ENCODE data around the gene TOP2A.
"Not testable (repeated sequence)": the region's sequence is repeated elsewhere in the genome, so short reads cannot be mapped to it uniquely, and the experiment has no call there.

Gene TOP2A

DNA sequence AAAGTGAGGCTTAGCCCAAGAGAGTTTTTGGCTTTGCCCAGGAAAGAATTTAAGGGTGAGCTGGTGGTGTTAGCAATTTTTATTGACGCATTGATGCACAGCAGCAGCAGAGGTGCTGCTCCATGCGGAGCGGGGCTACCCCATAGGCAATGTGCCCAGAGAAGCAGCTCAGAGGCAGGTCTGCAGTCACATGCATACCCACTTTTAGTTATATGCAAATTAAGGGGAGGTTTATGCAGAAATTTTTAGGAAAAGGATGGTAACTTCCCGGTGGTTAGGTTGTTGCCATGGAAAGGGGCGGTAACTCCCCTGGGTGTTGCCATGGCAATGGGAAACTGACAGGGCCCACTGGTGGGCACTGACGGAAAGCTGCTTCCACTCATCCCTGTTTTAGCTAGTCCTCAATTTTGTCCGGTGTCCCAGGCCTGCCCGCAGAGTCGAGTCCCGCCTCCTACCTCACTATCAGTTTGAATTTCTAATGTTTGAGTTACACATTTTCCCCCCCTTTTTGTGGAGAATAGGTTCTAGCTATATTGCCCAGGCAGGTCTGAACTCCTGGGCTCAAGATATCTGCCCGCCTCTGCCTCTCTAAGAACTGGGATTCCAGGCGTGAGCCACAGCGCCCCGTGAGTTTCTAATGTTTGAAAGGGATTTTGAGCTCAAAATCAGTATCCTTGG, 42.7 kb downstream of the TOP2A start:
- no peak for DNase-seq

DNA sequence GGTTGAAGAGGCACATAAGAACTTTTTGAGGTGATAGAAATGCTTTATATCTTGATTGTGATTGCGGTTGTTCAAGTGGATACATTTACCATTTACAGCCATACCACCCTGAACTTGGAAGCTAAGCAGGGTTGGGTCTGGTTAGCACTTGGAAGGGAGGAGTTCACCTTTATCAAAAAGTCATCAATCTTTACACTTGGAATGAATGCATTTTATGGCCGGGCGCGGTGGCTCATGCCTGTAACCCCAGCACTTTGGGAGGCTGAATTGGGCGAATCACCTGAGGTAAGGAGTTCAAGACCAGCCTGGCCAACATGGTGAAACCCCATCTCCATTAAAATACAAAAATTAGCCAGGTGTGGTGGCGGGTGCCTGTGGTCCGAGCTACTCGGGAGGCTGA, 43.7 kb downstream of the TOP2A start:
- DNase-seq: no peak

DNA sequence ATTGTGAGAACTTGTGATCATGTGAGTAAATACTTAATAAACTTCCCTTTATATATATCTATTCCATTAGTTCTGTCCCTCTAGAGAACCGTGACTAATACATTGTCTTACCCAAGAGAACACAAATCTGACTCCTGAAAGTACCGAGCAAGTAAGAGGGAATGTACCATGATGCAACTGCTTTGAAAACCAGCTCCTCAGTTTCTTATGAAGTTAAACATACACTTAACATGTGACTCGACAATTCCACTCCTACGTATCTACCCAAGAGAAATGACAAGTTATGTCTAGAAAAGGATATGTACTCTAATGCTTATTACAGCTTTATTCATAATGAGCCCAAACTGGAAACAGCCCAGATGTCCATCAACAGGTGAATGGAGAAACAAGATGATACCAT, 44.4 kb downstream of the TOP2A start:
- no peak for DNase-seq

DNA sequence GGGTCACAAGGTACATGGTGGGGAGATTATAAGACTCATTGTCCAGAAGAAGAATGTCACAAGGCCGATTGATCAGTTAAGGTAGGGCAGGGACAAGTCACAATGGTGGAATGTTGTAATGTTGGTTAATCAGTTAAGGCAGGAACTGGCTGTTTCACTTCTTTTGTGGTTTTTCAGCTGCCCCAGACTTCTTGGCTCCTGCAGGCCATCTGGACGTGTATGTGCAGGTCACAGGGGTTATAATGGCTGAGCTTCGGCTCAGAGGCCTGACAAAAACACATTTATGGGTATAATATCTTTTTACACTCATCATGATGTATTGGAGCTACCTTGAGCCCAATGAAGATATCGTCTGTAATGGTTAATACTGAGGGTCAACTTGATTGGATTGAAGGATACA, 45.1 kb downstream of the TOP2A start:
- not testable (repeated sequence) for DNase-seq

DNA sequence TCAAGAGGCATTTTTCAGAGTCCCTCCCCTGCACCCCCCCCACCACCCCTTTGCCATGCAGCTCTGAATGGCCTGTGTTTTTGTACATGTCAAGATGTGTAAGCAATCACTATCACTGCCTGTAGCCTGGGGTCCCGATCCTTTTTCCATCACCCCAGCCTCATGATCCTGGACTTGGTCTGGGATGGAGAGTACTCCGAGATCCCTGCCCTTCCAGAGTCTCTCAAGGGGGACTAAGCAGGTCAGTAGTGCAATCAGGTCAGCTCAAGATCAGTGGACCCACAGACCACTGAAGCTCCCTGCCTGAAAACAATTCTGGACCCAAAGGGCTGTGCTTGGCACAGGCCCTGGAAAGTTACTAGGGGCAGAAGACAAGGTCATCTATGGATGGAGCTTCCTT, 45.7 kb downstream of the TOP2A start:
- no peak for DNase-seq

DNA sequence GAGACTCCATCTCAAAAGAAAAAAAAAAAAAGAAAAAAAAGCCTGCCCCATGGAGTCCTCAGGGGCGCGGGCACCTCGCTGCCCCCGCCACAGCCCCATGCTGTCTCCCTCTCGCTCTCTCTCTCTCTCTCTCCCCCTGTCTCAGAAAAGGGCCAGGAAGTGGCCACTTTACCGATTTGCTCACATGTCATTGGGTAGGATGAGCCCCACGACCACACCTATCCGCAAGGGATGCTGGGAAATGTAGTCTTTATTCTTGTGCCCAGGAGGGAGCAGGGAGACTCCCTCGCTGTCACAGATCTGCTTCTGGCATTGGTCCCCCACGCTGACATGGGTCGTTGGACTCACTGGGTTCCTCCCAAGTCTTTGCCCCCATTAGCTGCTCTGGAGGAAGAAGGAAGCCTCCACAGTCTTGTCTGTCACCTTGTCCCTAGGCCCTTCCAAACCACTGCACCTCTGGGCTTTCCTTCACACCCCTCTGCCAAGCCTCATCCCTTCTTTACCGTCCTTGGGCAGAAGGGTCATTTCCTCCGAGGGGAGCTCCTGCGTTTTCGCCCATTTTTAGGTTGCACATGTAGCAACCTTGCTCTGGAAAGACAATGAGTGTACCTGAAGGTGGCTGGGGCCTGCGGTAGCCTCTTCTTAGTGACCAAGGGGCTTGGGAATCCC, 46.3 kb downstream of the TOP2A start:
- no peak for DNase-seq

DNA sequence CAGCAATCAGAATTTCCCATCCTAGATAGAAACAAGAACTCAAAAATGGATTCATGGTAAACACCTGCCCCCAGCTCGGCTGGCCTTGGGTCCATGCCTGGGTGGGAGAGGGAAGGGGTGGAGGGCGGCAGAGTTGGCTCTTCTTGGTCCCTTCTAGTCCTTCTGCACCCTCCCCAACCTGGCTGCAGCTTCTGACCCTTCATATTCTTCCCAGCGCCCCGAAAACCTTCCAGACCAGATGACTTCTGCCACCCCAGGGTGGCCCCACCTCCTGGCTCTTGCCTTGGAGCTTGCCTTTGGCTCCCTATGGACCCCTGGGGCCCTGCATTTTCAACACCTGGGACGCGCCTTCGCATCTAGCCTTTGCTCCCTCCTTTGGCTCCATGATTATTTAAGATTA, 47.8 kb downstream of the TOP2A start:
- DNase-seq: no peak

DNA sequence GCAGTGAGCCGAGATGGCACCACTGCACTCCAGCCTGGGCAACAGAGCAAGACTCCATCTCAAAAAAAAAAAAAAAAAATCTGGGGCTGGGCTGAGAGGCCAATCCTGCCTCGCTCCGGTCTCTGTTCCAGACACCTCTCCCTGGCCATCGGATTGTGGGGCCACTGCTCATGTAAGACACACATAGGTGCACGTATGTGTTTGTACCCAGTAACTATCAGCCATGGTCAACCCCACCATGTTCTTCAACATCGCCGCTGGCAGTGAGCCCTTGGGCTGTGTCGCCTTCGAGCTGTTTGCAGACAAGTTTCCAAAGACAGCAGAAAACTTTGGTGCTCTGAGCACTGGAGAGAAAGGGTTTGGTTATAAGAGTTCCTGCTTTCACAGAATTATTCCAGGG, 50.0 kb downstream of the TOP2A start:
- not testable (repeated sequence) for DNase-seq

DNA sequence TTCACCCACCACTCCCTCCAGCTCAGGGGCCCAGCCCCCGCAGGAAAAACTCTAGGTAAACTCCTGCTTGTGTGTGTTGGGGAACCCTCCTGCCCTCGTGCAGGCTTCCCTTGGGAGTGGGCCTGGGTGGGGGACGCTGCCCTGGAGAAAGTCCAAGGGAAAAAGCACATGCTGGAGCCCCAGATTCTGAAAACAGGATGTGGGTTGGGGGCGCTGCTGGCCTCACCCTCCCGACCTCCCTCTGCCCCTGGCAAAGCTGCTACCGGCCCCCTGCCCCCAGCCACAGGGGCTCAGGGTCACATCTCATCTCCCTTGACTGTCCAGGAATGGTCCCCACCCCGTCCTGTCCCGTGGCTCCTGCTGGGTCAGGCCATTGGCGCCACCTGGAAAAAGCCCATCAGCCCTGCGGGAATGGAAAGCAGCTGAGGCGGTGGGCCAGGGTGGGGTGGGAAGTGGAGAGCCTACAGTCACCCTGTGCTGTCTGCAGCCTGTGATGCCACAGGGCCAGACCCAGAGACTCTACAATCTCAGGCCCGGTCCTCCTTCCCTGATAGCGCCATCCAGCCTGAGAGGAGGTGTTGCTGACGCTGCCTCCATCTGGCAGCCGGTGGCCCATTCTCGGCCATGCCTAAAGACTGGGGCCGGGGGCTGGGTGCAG, 50.7 kb downstream of the TOP2A start:
- DNase-seq: no peak

DNA sequence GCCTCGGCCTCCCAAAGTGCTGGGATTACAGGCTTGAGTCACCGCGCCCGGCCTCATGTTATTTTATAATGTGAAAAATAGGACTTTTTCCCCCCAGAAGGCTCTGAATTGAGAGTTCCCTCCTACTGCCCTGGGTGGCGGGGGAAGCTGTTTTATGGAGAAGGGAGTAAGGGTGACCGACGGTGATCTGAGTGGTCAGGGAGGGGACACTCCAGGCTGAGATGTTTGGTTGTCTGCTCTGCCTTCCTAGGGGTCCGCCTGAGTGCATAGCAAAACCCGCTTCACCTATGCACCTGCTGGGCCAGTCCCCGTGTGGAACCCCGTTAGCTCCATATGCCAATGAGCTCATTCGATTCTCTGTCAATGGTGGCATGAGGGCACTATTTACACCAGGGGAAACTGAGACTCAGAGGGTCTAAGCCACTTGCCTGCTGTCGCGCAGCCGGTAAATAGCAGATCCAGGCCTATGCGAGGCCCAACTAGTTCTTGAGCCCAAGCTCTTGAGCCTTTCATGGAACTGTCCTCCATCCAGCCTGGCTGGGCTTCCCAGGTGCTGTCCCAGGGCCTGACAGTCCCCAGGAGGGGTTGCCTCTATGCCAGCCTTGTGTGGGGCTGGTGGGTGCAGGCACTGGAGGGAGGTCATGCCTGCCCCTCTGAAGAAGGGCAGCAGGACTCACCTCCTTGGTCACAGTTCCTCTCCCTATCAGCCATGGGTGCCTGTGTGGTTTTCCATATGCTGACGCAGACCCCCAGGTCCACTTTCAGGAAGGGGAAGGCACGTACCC, 51.4 kb downstream of the TOP2A start:
- DNase-seq: no peak

DNA sequence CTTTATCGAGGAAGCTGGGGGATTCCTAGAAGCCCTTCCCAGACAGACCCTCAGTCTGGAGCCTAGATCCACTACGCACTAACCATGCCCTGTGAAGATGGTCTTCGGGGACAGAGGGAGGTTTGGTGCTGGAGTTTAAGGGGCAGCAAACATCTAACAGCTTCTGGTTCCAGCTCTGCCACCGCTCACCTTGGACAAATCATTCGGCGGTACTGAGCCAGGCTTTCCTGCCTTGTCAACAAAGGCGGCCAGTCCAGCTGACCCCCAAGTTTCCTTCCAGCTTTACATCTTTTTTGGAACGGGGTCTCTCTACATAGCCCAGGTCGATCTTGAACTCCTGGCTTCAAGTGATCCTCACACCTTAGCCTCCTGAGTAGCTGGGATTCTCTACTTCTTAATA, 52.8 kb downstream of the TOP2A start:
- no peak for DNase-seq

DNA sequence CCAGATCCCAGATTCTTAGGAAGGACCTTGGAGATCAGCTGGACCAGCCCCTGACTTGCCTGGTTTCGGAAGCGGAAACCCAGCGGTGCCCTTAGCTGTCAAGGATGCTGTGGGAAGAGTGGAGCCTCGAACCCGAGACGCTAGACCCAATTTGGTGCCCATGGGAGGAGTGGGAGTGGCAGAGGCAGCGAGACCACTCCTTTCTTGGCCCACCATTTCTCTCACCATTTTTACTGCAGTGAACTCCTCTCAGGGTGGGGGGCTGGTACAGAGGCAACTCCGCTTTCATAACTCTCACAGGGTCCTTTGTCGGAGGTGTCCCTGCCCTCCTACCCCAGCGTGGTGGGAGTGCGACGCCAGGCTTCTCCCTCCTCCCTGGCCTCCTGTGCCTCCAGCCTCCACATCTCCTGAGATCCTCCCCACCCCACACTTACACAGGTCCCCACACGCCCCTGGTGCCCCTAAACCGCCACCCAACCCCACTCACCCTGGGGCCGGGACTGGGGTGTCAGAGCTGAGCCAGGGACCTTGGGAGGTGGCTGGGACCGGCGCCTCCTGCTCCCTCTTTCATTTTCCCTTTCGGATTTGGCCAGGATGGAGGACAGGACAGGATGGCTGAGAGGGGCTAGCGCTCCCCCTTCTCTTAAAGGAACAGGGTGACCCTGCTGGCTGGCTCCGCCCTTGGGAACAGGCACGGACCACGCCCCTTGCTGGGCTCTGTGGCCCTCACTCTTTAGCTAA, 53.4 kb downstream of the TOP2A start, which contains the start of gene GJD3:
GJD3 (minus strand) TSS at position 617 of the 741 bp plus-strand sequence. CDS start 922 bp downstream, outside the sequence.
- no peak for DNase-seq

DNA sequence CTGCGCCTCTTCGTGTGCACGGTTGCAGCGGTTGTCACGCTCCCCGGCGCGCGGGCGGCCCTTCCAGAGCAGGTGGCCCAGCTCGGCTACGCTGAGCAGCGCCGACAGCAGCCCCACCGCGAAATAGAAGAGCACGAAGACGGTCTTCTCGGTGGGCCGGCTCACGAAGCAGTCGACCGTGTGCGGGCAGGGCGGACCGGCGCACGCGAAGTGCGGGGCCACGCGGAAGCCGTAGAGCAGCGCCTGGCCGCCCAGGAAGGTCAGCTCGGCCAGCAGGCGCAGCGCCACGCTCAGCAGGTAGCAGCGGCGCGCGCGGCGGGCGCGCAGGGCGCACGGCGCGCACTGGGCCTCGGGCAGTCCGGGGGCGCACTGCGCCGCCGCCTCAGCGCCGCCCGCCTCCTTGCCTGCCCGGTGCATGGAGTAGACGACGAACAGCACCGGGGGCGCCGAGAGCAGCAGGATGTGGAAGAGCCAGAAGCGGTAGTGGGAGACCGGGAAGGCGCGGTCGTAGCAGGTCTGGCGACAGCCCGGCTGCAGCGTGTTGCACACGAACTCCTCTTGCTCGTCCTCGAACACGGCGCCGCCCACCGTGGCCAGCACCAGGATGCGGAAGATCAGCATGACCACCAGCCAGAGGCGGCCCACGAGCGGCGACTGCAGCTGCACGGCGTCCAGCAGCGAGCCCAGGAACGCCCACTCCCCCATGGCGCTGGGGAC, 54.4 kb downstream of the TOP2A start:
- no peak for DNase-seq

DNA sequence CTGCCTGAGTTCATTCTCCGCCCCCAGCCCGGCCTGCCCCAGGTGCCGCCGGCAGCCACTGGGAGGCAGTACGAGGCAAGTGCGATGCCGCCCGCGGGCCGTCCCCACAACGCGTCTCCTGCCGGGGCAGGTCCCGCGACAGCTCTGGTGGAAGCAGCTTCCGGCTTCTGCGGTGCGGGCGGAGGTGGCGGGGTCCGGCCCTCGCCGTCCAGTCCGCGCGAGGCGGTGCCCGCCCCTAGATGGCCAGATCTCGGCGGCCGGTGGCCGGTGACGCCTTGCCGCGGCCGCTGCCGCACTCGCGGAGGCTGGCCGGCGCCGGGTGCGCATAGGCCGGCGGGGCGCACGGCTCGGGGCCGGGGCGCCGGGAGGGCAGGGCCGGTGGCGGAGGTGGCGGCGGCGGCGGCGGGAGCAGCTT, 55.0 kb downstream of the TOP2A start:
- no peak for DNase-seq

DNA sequence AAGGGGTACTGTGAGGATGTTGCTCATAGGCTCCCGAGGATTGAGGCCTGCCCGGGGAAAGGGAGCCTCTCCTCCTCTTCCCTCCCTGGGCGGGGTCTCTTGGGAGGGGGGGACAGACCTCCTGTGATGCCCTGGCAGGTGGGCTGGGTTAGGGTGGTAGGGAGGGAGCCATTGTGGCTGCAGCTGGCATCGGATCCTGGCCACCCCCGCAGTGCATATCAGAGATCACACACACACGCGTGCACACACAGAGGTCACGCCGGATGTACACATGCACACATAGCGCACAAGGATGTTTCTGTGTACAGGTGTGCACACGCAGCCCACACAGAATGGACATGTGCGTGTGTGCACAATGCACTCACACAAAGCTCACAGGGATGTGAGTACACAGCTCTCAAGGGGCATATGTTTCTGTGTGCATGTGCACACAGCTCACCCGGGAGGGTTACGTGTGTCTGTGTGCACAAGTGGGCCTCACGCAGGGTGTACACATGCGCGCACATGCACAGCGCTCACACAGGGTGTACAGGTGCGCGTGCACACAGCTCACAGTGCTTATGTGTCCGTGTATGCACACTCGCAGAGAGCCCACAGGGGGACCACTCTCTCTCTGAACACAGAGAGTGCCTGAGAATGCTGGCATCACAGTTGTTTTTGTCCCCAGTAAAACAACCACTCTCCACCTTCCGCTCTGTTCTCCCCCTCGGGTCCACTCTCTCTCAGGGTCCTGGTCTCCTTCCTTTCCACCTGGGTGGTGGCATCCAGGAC, 55.6 kb downstream of the TOP2A start:
- DNase-seq: no peak

DNA sequence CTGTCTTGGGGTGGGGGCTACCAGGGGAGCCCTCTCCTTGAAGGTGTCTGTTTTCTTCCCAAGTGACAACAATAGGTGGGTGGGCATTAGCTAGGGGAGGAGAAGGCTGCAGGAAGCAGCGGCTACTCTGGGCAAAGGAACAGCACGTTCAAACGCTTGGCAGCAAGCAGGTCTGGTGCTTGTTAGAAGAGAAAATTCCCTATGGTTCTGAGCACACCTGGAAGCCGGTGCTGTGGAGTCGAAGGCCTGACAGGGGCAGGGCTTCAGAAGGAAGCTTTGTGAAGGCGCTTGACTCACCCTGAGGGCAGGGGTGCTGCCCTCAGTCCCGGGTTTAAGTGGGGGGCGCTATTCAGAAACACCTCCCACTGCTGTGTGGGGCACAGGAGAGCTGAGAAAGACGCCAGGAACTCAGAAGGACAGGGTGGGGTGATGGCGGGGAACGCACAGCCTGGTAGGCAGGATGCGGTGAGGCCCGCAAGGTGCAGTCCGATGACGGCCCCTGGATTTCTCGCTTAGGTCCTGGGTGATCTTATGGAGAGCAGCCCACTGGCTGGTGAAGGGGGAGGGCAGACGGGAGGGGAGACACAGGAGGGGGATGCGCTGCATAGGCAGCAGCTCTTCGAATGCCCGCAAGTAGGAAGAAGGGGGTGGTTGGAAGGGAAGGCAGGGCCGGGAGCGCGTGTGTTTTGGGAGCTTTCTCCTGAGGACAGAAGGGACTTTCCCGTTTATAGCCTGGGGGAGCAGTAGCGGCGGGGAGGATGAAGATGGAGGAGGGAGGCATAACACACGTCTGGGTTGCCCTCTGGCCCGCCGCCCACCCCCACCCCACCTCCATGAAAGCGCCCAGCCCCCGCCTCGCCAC, 56.4 kb downstream of the TOP2A start:
- no peak for DNase-seq

DNA sequence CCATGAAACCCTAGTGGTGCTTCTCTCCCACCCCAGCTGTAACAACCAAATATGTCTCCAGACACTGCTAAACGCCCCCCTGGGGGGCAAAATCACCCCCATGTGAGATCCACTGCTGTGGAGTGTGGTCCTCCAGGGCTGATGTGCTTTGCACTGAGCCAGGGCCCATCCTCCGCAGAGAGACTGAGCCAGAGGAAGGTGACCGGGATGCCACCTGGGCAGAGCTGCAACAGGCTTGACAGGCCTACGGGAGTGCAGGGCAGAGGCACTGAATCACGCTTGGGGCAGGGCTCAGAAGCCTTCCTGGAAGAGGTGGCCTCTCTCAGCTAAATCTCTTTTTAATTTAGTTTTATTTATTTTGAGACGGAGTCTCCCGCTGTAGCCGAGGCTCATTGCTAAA, 57.6 kb downstream of the TOP2A start:
- no peak for DNase-seq

DNA sequence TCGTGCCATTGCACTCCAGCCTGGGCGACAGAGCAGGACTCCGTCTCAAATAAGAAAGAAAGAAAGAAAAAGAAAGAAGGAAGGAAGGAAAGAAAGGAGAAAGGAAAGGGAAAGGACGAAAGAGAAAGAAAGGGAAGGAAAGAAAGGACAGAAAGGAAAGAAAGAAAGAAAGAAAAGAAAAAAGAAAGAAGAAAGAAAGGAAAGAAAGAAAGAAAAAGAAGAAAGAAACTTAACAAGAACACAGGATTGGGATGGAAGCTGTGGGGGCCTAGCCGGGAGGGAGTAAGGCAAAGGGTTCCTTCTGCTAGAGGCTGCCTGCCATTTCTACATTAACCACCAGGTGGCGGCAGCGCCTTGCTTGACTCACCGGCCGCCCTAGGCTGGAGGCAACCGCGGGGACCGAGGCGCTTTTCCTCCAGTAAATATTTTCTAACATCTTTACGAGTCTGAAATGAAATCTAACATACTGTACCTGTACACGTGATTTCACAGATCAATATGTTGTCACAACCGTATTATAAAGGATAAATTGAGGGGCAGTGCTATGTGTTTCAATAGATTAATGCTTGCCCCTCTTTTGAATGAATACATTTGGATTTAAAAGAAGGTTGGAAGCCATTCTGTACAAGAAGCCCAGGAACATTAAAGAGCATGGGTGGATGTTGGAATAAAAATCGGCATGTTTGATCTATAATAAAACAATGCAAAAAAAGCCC, 59.2 kb downstream of the TOP2A start:
- no peak for DNase-seq

Data from SIG-M5 (cell line).